GM12878 (cell line): Measurements from ENCODE around the gene COA5. TPM values are rescaled to one million over a fixed set of nuclear protein-coding genes. Genes with fewer than 3 reads are reported as not detected.

Experiments
- ATAC-seq: fragments of 200-7000 bp; cut with Tn5 transposase; 3 replicates; pipeline ENCODE4 v1.9.1; 2020; ENCODE audit warnings: mild to moderate bottlenecking, moderate library complexity
- BruUV-seq: library from RNA; stranded (reverse); fragments of 400-500 nt; replicated peaks from 2 replicates; lab custom pipeline; 2021; lab: Mats Ljungman, UMichigan
- CTCF ChIA-PET: fragments of 300-600 bp; sonication (Branson Sonifier 250); formaldehyde crosslinking; extraction: SDS; loops from one replicate; lab custom pipeline; 2021; ENCODE audit warnings: inconsistent platforms; lab: Yijun Ruan, JAX
- POLR2A ChIA-PET: fragments of 350-600 bp; formaldehyde crosslinking; extraction: SDS; loops from one replicate; lab custom pipeline; 2021; ENCODE audit warnings: inconsistent platforms; lab: Charles Lee
- RAD21 ChIA-PET: fragments of 300-600 bp; sonication (Branson Sonifier 250); formaldehyde crosslinking; loops from one replicate; lab custom pipeline; 2023; ENCODE audit warnings: antibody characterized with exemption; ENCODE audit not compliant: unreplicated experiment; lab: Charles Lee
- SMC1A ChIA-PET: fragments of 300-600 bp; sonication (Branson Sonifier 250); formaldehyde crosslinking; loops from one replicate; lab custom pipeline; 2023; ENCODE audit not compliant: unreplicated experiment, uncharacterized antibody; lab: Charles Lee
- DNase-seq: peaks from one replicate; pipeline ENCODE4 v3.0.0-alpha.2; 2011; ENCODE audit warnings: low read depth, low spot score
- FAIRE-seq: peaks from 3 replicates; lab custom pipeline; 2011; peaks lifted over from hg19 to GRCh38; lab: Jason Lieb, UNC
- H2AFZ ChIP-seq: 2 replicates; pipeline ENCODE4 v1.6.0; 2011; ENCODE audit warnings: low read depth, low read length, control low read depth; ENCODE audit not compliant: control insufficient read depth
- H3K27ac ChIP-seq: 2 replicates; pipeline ENCODE4 v1.5.1; 2011; ENCODE audit warnings: control low read depth; ENCODE audit not compliant: control insufficient read depth, insufficient read depth
- H3K27me3 ChIP-seq, 2 experiments: replicated peaks in 1 of 2; 2 replicates each; pipeline versions ENCODE4 v1.6.0 to v1.6.1; 2011; ENCODE audit warnings: low read length in 1 of 2; ENCODE audit not compliant: control insufficient read depth in 2 of 2, insufficient read depth in 2 of 2
- H3K36me3 ChIP-seq, 2 experiments: 2 replicates each; pipeline ENCODE4 v1.5.1; 2011; ENCODE audit warnings: low read length in 1 of 2; ENCODE audit not compliant: control insufficient read depth in 2 of 2, insufficient read depth in 2 of 2
- H3K4me1 ChIP-seq: 2 replicates; pipeline ENCODE4 v1.6.1; 2011; ENCODE audit warnings: mild to moderate bottlenecking, low read length, moderate library complexity, mixed read lengths; ENCODE audit not compliant: control insufficient read depth, insufficient read depth
- H3K4me2 ChIP-seq: 2 replicates; pipeline ENCODE4 v1.6.0; 2011; ENCODE audit warnings: control low read depth; ENCODE audit not compliant: control insufficient read depth, insufficient read depth
- H3K4me3 ChIP-seq: fragments of 200-600 bp; sonication (generic); 2 replicates; pipeline ENCODE4 v1.5.1; 2016
- H3K79me2 ChIP-seq: 2 replicates; pipeline ENCODE4 v1.6.0; 2011; ENCODE audit warnings: low read length; ENCODE audit not compliant: control insufficient read depth, insufficient read depth
- H3K9ac ChIP-seq: 2 replicates; pipeline ENCODE4 v1.8.0; 2011; ENCODE audit warnings: low read length, control low read depth, mixed read lengths; ENCODE audit not compliant: control insufficient read depth, insufficient read depth
- H3K9me3 ChIP-seq: replicated peaks from 3 replicates; pipeline ENCODE4 v1.5.1; 2011; ENCODE audit warnings: mild to moderate bottlenecking, low read length; ENCODE audit not compliant: control insufficient read depth, insufficient read depth
- H4K20me1 ChIP-seq: 2 replicates; pipeline ENCODE4 v1.6.0; 2011; ENCODE audit not compliant: control insufficient read depth, insufficient read depth
- CUX1 ChIP-seq: IDR thresholded peaks from 2 replicates; pipeline ENCODE4 v1.6.1; 2012; ENCODE audit warnings: improper control_type of control experiment, low read depth, low read length; ENCODE audit not compliant: insufficient replicate concordance
- E2F4 ChIP-seq: IDR thresholded peaks from 2 replicates; pipeline ENCODE4 v1.6.1; 2012; ENCODE audit warnings: low read depth, low read length, improper control_type of control experiment
- REST ChIP-seq: IDR thresholded peaks from 2 replicates; pipeline ENCODE4 v1.6.1; 2012; ENCODE audit warnings: mild to moderate bottlenecking, low read depth, low read length
- ZBTB40 ChIP-seq: fragments of 450-650 bp; IDR thresholded peaks from 2 replicates; pipeline ENCODE4 v1.6.1; 2016; ENCODE audit warnings: mild to moderate bottlenecking, moderate library complexity, borderline replicate concordance
- WGBS: methylation state at CpG from one replicate; pipeline ENCODE4 v1.1.6; 2016; ENCODE audit warnings: low lambda C conversion rate; ENCODE audit not compliant: insufficient replicate concordance, insufficient coverage; ENCODE audit errors: missing lambda C conversion rate; 5-methylcytosine and 5-hydroxymethylcytosine counted together
- in situ Hi-C: fragments of 300-500 bp; cut with MboI; formaldehyde crosslinking; loops from 9 replicates; pipeline ENCODE4 v1.14.3; 2018; ENCODE audit warnings: mixed read lengths
- intact Hi-C: fragments of 100-400 bp; cut with micrococcal nuclease; formaldehyde crosslinking; loops from one replicate; pipeline ENCODE4 v1.14.2; 2022; ENCODE audit not compliant: unreplicated experiment
- polyA plus RNA-seq, 11 experiments: library from polyadenylated mRNA; depleted of rRNA in 4 of 11; unstranded in 6 of 11; stranded (reverse) in 5 of 11; fragments of >200 nt; fragmentation: Nextera tagmentation in 4 of 11; fragmentation: Illumina TruSeq in 1 of 11; extraction: Ambion mirVana in 4 of 11; extraction: Trizol in 1 of 11; gene quantifications; 1 replicate in 1 of 11; 2 replicates in 10 of 11; pipeline versions ENCODE4 v1.2.1 to v1.2.3, GENCODE V29; 2011 to 2016; ENCODE audit warnings: inconsistent platforms in 2 of 11, missing spikeins in 2 of 11, low read depth in 1 of 11
- total RNA-seq, 4 experiments: library from RNA; depleted of rRNA in 3 of 4; stranded (reverse); fragments of >200 nt in 3 of 4; fragmentation: Illumina TruSeq in 1 of 4; extraction: Trizol in 1 of 4; gene quantifications; 2 replicates each; pipeline versions ENCODE4 v1.2.1 to v1.2.3, GENCODE V29; 2013 to 2021

The COA5 gene
- total and polyA plus RNA-seq, 10 of the 15 experiments (the other 5 are each of a cell fraction or from before 2014, with no cell fraction given): 20.7 to 63.3 (median 37.9) TPM

- TF ChIP-seq ZBTB40 (no peak), E2F4 (no peak)
- TF ChIP-seq, all 136 proteins: peak for 0
Measured at GRCh38 chr2:98555696-98556095, 52.6 kb downstream of the COA5 start (continued).

GRCh38 chr2:98554116-98554861, 54.0 kb downstream of the COA5 start:
- WGBS: 81% methylated on average over 10 of the region's 10 CpGs
- BruUV-seq: no TSS peak
- no peak for DNase-seq
- no peak for ATAC-seq
- peaks cover 39% of the 10 kb centered on the region for H3K4me1 ChIP-seq
- H3K4me3 ChIP-seq: no peak overlapping the region
- no peak overlapping the region for H2AFZ ChIP-seq
- H4K20me1 ChIP-seq: no peaks in the 10 kb centered on the region
- SMC1A ChIA-PET: no interaction called here
- POLR2A ChIA-PET: no interaction called here
- intact Hi-C loops: no loop called here
- CTCF ChIA-PET: interaction anchor here (0.8 kb wide), 1 partner anchor 115 kb away, joined by 4 read pairs; no protein-coding TSS in a partner anchor
- in situ Hi-C loops: no loop called here
- no peaks in the 10 kb centered on the region for H3K79me2 ChIP-seq
- H3K4me2 ChIP-seq: no peak overlapping the region
- no peak overlapping the region for H3K27ac ChIP-seq
- H3K27me3 ChIP-seq: no peaks in the 10 kb centered on the region
- no peak for TF ChIP-seq CUX1
- TF ChIP-seq REST: no peak
- peaks cover 41 to 49% of the 10 kb centered on the region in 2 experiments for H3K36me3 ChIP-seq
- RAD21 ChIA-PET: no interaction called here
- H3K9me3 ChIP-seq: no peaks in the 10 kb centered on the region
- FAIRE-seq: no peak
- H3K9ac ChIP-seq: no peak overlapping the region
